Myocyte (in vitro differentiated cells): ENCODE results near the gene RCC2. TPM values are rescaled to one million over a fixed set of nuclear protein-coding genes. Genes with fewer than 3 reads are reported as not detected.

Source experiments
- DNase-seq: peaks from one replicate; pipeline ENCODE4 v3.0.0-alpha.2; 2012; ENCODE audit warnings: low read depth
- total RNA-seq: library from RNA; depleted of rRNA; stranded (reverse); fragments of >200 nt; gene quantifications from 2 replicates; pipeline ENCODE4 v1.2.3, GENCODE V29; 2014

The RCC2 gene
- total RNA-seq, 1 donor from 2014 or later, result 29.9 TPM

GRCh38 chr1:17447501-17447992 lies 8.1 kb upstream of the RCC2 start:
- DNase-seq, result peak; percentile 37

- DNase-seq, result no peak
These were observed 3.4 kb upstream of the RCC2 start for GRCh38 chr1:17442841-17443240.

GRCh38 chr1:17441993-17442357 lies 2.5 kb upstream of the RCC2 start:
- no peak for DNase-seq

DNA sequence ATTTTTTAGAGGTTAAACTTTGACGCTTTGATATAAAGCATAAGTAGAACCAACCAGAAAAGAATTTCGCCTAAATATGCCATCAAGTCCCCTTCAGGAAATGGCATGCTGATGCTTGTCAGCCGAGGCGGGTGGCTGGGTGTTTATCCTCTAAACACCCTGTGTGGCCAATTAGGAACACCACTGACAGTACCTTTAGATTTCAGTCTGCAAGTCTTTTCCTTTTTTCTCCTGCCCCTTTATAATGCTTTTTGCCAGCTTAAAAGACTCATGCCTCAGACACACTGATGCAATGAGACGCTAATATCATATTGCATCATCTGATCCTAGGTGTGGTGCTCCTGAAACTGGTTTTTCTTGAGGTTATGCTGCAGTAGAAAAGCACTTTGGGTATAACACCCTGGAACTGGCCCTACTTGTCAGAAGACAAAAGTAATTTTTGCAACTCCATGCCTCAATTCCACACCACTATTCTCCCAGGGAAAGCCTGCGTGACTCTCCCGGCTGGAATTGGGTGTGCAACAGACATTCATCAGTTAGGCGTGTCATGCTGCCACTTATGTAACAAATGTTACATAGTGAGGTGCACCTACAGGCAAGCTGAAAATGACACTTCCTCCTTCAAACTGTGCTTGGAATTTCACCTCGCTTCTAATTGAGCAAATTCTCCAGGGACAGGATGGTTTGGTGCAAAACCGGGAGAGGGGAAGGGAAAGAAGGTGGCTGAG lies 2.0 kb upstream of the RCC2 start:
- peak; percentile 20 for DNase-seq

DNA sequence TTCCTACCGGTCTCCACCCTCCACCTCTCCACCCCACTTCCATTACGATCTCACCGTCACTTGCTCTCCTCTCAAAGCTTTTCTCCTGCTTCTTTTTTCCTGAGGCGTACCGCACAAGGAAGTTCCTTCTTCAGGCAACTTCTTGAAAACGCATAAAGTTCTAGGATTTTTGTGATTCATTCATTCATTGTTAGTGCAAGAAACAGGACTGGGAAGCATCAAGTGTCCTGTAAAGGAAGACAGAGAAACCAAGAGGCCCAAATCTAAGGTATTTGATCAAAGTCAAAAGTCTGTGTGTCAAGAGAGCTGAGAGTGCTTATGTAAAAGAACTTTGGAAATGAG lies 1.3 kb upstream of the RCC2 start:
- DNase-seq, result no peak

DNA sequence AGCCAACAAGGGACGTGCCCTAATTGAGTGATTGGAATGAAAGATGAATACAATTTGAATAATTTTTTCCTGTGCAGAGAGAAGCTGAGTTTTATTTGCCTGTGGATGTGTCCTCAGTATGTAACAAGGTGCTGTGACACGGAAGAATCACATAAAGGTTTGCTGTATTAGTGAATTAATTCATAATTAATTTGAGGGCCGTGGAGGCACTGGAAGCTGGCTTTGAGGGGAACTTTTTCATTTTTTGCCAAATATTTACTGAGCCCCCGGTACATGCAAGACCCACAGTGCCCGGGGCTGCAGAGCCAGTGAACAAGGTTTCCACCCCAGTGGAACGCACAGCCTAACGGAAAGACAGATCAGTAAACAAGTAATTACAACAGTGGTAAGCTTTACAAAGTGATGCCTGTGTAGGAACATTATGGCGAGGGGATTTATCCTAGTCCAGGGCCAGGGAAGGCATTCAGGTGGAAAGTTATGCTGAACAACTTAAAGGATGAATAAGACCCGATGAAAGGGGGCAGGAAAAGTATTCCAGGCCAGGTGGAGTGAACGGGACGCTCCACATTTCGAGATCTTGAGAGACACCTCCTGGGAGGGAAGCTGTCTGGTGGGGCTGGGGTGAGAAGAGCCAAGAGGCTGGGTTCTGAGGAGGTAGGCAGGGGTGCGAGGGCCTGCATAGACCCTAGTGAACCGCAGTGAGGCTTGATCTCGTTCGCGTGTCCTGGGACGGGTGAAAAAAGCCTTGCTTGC lies 773 bp upstream of the RCC2 start:
- no peak for DNase-seq

DNA sequence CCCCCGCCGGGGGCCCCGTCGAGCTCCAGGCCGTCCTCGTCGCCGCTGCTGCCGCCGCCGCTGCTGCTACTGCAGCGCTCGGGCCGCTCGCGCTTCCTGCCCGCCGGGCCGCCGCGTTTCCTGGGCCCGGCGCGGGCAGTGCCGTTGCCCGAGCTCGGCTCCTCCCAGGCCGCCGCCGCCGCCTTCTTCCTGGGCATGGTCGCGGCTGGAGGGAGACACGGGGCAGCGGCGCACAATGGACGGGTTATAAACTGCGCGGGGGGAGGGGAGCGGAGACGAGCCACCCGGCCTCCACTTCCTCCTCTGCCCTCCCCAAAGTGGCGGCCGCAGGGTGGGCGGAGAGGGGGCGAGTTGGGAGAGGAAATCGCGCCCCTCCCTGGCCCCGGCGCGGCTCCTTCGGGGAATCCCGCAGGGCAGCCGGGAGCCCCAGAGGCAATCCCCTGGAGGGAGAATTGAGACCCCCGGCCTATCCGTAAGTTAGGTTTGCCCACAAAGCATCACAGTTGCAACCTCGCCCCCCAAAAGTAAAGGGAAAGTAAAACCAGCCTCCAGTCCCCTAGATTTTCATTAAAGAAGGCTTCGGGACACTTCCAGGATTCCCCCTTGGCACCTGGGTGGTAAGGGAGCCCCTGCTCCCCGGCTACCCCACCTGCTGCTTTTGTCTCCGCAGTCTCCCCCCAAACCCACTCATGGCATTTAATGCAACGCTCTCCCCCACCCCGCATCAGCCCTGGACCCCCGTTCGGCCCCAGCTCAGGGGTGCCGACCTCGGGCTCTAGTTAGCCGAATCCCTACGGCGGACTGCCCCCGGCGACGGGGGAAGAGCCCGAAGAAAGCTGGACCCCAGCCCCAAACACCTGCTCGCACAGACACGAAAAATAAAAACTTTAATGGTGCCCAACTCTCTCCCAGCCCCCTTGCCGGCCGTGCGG lies 893 bp downstream of the RCC2 start:
- DNase-seq, result peak; percentile 62

GRCh38 chr1:17437580-17438317 lies 1.7 kb downstream of the RCC2 start:
- peak; percentile 45 for DNase-seq

DNA sequence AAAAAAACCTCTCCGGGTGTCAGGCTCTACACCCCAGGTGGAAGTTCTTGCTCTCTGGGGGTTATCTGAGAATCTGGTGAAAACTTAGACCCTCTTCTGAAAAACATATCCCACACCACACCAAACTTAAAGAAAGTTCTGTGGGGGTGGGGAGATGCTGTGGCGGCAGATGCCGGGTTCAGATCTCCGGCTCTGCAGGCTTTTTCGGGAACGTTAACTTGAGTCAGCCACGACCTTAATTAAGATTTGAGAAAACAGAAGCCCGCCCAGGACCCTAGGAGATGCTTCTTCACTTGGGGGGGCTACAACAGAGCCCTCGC lies 2.3 kb downstream of the RCC2 start:
- no peak for DNase-seq

DNA sequence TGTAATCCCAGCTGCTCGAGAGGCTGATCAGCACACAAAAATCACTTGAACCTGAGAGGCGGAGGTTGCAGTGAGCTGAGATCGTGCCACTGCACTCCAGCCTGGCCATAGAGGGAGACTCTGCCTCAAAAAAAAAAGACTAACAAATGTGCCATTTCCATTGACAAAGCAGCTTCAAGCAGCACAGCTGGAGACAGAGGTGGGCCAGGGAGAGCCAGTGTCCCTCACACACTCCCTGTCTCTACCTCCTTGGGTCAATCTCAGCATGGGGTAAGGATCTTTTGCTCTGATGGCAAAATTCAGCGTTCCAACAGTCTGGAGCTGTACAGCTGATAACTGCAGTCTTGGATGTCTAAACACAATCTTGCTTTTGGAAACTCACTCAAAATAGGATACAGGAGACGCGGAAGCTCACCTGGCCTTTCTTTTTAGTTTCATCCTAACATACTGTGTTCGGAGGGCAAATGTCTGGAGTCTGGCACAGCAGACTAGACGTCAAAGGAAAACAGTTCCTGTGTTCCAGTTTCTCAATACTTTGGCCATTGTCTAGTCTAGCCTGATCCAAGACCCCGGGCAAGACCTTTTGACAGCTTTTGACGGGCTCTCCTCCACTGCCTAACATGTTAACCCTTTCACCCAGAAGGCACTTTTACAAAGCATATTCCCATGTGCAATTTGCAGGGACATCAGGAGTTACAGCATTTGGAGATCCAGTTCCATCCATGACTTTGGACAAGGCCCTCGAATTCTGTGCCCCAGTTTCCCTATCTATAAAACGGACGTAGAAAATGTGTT lies 2.9 kb downstream of the RCC2 start:
- no peak for DNase-seq

DNA sequence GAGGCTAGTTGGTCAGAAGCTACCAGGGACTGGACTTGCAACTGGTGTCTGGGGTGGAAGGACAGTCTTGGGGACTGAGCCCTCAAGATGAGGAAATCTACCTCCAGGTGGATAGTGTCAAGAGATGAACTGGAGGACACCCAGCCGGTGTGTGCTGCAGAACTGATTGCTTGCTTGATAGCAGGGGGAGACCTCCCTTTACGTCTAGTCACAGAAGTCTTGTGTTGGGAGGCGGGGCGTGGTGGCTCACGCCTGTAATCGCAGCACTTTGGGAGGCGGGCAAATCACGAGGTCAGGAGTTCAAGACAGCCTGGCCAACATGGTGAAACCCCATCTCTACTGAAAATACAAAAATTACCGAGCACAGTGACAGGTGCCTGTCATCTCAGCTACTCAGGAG lies 4.9 kb downstream of the RCC2 start:
- DNase-seq, result no peak

- no peak for DNase-seq
These were observed 5.5 kb downstream of the RCC2 start for GRCh38 chr1:17434016-17434415.

- DNase-seq, result no peak
These were observed 6.2 kb downstream of the RCC2 start for GRCh38 chr1:17433261-17433660.

DNA sequence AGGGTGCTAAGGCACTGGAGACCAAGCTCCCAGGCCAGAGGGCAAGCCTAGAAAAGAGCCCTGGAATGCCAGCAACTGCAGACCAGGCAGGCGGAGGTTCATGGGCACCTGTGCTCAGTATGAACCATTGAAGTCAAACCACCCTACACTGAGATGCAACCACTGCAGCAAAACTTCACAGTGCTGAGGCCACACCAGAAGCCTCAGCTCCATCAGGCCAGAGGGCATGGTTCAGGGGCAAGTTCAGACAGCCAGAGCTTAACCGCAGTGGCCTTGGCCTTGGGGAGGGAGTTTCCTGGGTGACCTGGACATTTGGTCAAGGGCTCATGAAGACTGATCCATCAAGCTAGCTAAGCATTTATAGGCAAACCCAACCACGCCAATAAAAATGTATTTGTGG lies 7.1 kb downstream of the RCC2 start:
- no peak for DNase-seq

- DNase-seq, result no peak
These were observed 10.3 kb downstream of the RCC2 start for GRCh38 chr1:17429183-17429582.

GRCh38 chr1:17427696-17428660 lies 11.5 kb downstream of the RCC2 start:
- DNase-seq, result no peak

DNA sequence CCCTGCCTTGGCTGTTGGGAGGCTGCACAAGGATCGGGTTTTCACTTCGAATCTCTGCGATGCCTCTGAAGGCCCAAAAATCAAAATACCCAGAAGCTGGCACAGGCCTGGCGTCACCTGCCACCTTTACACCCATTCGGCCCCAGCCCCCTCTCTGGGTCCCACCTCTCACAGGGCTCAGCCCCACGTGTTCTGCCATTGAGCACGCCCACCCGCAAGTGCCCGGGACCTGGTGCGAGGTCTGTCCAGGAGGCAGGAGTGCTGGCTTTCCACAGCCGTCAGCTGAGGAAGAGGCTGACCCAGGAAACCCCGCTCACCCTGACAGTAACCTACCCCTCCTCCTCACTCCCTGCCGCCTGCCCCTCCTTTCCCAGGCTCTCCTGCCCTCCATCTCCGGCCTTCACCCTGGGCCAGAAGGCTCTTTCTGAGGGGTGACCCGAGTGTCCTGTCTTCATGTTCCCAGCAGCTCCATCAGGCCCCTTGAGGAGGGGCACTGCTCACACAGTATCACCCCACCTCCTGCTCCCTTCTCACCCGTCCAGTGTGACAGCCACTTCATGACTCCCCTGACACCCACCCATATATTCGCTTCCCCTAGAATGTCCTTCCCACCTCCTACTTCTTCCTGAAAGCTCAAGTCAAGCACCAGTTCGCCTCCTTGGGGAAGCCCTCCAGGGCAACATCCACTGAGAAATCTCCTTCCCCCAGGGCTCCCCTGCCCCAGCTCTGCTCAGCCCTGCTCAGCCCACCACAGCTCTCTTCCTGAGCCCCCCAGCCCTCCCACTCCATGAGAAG lies 13.5 kb downstream of the RCC2 start:
- no peak for DNase-seq

GRCh38 chr1:17423781-17424245 lies 15.7 kb downstream of the RCC2 start:
- no peak for DNase-seq
